Measurements from ENCODE around the gene LGI4.

Gene LGI4

DNA sequence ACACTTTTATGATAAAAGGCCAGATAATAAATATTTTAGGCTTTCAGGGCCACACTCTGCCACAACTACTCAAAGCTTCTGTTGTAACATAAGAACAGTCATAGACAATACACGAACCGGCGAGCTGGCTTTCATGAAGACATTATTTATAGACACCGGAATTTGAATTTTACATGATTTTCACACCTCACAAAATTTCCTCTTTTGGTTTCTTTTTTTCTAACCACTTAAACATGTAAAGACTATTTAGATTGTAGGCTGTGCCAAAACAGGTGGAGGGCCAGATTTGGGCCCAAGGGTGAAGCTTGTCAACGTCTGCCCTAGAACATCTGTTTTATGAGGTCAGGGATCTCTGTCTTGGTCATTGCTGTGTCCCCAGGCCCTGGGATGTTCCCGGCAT lies 48.9 kb downstream of the LGI4 start:
- ATAC-seq (no peak), DNase-seq (no peak)

DNA sequence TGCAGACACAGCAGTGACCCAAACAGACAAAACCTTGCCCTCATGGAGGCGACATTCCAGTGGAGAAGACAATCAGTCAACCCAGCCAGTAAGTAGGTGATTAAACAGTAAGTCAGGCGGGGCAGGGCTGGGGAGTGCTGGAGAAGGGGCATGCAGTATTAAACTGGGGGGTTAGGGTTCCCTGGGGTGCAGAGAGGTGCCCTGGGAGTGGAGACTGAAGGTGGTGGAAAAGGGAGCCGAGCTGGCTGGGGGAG lies 50.4 kb downstream of the LGI4 start:
- ATAC-seq (no peak), DNase-seq (no peak)

DNA sequence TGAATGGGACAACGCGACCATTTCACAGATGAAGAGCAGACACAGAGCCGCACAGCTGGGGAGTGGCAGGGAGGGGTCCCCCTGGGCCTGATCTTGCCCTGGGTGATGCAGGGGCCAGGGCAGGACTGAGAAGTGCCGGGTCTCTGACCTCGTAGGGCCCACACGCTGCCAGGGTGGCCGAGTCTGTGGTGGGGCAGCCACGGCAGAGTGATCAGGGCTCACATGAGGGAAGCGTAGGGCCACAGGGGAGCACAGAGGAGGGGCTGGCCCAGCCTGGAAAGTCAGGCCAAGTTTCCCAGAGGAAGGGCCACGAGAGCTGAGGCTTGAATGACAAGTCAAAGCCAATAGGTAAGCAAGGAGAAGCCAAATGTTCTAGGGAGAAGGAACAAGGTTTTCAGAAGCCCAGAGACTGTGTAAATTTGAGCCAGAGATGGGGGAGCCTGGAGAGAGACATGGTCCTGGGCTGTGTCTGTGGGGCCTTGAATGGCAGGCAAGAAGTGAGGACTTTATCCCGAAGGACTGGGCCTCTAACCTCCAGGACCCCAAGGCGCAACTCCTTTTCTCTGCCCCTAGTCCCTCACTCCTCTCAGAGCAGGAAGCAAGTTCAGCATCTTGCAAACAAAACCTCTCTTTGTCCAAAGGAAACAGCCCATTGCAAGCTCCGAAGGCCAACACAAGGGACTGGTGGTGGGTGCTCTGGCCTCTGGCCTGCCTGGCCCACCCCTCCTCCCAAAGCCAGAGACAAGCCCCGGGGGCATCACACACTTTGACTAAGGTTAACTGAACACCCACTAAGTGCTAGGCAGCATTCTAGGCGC lies 51.0 kb downstream of the LGI4 start:
- DNase-seq (no peak), ATAC-seq (no peak)

DNA sequence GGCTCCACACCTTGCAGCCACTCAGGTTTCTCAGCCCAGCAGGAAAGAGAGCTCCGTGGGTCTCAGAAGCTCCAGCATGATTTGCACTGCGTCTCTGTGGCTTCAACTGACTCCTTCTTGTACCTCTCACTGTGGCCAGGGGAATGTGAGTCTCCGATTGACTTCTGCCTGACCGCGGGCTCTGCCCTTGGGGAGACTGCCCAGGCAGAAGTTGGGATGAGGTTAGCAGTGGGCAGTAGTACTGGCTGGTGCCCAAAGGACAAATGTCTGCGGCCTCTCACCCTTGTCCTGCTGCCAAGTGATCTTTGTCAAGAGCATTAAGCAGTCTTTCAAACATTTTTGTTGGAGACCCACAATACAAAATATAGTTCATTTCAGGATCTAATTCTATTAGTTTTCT lies 53.7 kb downstream of the LGI4 start:
- ATAC-seq, result no peak

DNA sequence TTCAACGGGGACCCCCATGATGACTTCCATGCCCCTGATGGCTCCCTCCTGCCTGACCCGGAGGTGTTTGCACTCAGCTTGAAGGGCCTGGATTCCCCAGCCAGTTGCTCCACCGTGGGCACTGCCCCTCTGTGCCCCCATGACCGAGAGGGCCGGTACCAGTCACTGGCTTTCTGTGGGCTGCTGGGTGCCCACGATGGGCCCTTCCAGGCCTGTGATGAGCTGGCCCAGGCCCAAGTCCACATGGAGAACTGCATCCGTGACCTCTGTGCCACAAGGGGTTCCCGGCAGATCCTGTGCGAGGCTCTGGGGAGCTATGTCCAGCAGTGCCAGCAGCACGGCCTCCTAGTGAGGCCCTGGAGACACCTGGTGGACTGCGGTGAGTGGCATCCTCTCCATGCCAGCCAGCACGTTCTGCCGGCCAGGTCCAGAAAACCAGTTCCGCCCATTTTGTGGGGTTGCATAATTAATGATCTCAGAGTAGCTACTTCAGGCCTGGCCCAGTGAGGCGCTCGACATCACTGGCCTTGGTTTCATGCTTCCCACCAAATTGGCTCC lies 54.2 kb downstream of the LGI4 start:
- DNase-seq (no peak), ATAC-seq (no peak)

More for the DNA sequence above, 53.7 kb downstream of the LGI4 start:
- DNase-seq, result no peak

DNA sequence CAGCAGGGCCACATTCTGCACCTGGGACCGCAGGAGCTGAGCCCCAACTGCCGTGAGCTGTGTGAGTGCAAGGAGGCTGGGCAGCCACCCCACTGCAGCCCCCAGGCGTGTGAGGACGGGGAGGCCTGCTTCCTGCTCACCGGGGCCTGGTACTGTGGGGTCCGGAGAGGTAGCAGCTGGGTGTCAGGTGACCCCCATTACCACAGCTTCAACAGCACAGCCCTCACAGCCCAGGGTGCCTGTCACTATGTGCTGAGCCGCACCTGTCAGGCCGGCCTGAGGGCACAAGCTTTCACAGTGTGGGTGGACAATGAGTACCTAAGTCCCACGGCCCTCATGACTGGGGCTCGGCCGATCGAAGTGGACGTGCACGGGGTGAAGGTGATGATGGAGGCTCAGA lies 55.0 kb downstream of the LGI4 start:
- DNase-seq, result no peak
- ATAC-seq, result no peak

DNA sequence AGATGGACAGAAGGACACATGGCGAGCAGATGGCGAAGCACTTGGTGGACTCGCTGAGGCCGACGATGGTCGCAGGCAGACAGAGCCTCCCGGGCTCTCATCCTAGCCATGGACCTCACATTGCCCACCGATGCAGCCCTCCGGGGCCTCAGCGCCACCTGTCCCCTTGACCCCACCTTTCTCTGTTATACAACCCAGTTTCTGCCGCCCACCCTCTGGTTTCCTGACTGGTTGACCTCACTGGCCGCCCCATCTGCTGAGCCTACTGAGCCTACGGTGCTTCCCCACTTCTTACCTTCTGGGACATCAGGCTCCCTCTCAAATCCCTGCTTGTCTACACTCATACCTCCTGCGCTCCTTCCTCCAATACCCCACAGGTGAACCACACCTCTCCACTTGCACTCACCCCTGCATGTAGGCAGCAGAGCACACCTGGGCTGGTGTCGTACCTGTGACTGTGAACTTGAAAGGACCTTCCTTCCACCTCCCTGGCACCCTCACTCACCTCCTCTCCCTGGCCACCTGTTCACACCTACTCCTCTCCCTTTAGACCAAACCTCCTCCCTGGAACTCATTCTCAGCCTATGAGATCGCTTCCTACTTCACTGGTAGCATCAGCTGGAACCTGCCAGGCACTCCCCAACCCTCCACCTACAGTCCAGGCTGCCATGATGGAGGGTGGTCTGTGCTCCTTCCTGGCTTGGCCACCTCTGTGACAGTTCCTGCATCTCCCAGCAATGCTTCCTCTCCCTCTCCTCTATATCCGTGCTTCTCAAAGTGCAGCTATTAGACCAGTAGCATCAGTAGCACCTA lies 57.2 kb downstream of the LGI4 start:
- DNase-seq (no peak), ATAC-seq (no peak)

DNA sequence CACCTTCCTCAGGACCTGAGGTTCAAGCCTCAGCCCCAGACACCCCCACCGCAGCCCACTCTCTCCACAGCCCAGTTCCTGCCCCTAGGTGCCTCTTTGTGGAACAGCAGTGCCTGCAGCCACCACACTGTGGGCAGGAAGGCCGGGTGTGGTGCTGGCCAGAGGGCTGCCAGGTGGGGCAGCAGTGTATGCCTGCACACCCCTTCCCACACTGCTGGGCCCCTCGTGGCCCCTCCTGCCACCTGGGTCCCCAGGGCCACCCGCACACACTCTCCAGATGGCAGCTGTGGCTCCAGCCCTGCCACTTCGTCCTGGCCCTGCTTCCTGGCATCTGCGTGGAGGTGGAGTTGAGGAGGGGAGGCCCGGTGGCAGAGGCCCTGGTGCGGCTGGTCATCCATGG lies 58.2 kb downstream of the LGI4 start:
- ATAC-seq (no peak), DNase-seq (no peak)

DNA sequence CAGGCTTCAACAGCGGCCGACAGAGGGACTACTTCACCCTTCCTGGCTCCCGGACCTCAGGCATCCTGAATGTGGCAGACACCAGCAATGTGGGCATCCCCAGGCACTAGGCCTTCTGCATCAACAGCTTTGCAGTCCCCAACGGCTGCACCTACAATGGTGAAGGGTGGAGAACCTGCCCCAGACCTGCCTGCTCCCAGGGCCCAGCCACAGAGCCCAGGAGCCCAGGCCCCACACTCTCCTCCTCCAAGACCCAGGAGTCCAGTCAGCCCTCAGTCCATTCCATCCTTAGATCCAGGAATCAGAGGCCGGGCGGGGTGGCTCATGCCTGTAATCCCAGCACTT lies 58.9 kb downstream of the LGI4 start:
- ATAC-seq (no peak), DNase-seq (no peak)

DNA sequence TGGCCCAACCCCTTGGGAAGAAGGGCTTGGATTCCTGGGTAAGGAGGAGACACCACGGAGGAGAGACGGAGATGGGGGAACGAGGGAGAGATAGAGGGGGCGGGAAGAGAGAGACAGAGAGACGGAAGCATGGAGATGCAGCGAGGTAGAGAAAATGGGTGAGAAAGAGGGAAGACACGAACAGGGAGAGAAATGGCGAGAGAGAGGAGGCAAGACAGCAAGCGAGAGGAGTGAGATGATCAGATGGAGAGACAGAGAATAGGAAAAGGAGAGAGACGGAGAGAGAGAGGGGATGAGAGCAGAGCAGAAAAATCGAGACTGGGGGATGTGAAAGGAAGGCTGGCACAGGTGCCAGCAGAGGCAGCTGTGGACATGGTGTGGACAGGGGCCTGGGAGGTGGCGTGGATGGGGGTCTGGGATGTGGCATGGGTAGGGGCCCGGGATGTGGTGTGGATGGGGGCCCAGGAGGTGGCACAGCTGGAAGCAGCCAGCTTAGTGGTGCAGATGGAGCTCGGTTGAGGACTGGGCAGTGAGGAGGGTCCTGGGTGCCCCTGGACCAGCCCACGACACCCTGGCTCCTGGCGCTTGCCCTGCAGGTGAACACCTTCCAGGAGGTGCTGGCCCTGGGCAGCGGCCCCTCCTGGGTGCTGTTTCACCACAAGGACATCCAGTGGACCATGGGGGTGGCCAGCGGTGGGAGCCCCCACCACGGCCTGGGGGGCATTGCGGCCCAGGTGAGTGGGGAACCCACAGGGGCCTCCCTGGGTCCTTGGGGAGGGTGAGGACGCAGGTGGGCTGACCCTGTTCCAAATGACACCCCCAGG lies 59.4 kb downstream of the LGI4 start:
- ATAC-seq (no peak), DNase-seq (no peak)
